Activated T-helper 17 cell treated with anti-CD3 and anti-CD28 coated beads, Interleukin-2, amount 50 U/mL, for 72 hours (primary cell): ENCODE data around the gene CDIPT. TPM values are rescaled to one million over a fixed set of nuclear protein-coding genes. Genes with fewer than 3 reads are reported as not detected.

Source experiments
- ATAC-seq: fragments of 150-1000 bp; cut with Tn5 transposase; replicated peaks from 2 replicates; pipeline ENCODE4 v1.10.0; 2021; ENCODE audit warnings: mild to moderate bottlenecking, moderate library complexity
- H3K27ac Mint-ChIP-seq: one replicate; pipeline ENCODE4 v1.8.0; 2022; ENCODE audit warnings: mixed read lengths
- H3K27me3 Mint-ChIP-seq: one replicate; pipeline ENCODE4 v1.8.0; 2022; ENCODE audit warnings: mixed read lengths
- H3K36me3 Mint-ChIP-seq: one replicate; pipeline ENCODE4 v1.8.0; 2022; ENCODE audit warnings: low read depth, mild to moderate bottlenecking, mixed read lengths
- H3K4me1 Mint-ChIP-seq: one replicate; pipeline ENCODE4 v1.8.0; 2022; ENCODE audit warnings: mixed read lengths
- H3K4me3 Mint-ChIP-seq: one replicate; pipeline ENCODE4 v1.8.0; 2022; ENCODE audit warnings: mild to moderate bottlenecking, mixed read lengths
- H3K9me3 Mint-ChIP-seq: one replicate; pipeline ENCODE4 v1.8.0; 2022; ENCODE audit warnings: mixed read lengths
- total RNA-seq, 2 donors: library from RNA; stranded (reverse); gene quantifications; one replicate each; pipeline ENCODE4 v1.2.3, GENCODE V29; 2022

The CDIPT gene
- total RNA-seq, 2 donors from 2014 or later, result 36.1 to 45.9 TPM

DNA sequence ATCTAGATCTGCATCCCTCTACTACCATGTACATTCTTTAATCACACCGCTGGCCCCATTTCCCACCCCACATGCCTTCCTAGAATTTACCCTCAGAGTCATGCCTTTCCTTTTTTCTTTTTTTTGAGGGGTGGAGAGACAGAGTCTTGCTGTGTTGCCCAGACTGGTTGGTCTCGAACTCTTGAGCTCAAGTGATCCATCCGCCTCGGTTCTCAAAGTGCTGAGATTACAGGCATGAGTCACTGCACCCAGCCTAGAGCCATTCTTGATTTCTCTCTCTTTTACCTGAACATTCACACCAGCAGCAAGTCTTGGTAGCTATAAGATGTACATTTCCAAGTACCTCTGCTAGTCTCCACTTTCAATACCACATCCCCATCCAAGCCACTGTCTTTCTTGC lies 44.9 kb downstream of the CDIPT start:
- ATAC-seq, result no peak
- peaks cover 77% of the 10 kb centered on the region for H3K36me3 Mint-ChIP-seq
- peaks cover 36% of the 10 kb centered on the region for H3K4me1 Mint-ChIP-seq
- peak overlapping the region; percentile 96 for H3K27ac Mint-ChIP-seq
- no peaks in the 10 kb centered on the region for H3K27me3 Mint-ChIP-seq
- no peaks in the 10 kb centered on the region for H3K9me3 Mint-ChIP-seq
- H3K4me3 Mint-ChIP-seq, result peak overlapping the region; percentile 99

DNA sequence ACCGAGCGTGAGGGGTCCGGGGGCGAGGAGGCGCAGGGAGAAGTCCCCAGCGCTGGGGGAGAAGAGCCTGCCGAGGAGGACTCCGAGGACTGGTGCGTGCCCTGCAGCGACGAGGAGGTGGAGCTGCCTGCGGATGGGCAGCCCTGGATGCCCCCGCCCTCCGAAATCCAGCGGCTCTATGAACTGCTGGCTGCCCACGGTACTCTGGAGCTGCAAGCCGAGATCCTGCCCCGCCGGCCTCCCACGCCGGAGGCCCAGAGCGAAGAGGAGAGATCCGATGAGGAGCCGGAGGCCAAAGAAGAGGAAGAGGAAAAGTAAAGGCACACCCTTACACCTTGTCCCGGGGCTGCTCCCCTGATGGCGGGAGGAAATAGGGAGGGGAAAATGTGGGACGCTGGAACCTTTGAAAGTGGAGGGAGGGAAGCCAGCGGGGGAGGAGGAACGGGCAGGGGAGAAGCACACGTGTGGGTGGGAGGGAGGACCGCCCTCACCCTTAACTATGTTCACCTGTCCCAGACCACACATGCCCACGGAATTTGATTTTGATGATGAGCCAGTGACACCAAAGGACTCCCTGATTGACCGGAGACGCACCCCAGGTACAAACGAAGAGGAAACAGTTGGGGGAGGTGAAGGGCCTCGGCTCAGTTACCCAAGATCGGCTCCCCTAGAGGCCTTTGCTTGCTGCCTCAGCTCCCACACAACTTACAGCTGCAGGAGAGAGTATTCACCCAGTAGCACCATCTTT lies 46.2 kb downstream of the CDIPT start:
- Mint-ChIP-seq H3K9me3 (no peaks in the 10 kb centered on the region), H3K27me3 (no peaks in the 10 kb centered on the region), H3K4me3 (peak overlapping the region; percentile 99), H3K4me1 (peaks cover 36% of the 10 kb centered on the region), H3K27ac (peak overlapping the region; percentile 95), H3K36me3 (peaks cover 65% of the 10 kb centered on the region)
- peak; percentile 44 for ATAC-seq

DNA sequence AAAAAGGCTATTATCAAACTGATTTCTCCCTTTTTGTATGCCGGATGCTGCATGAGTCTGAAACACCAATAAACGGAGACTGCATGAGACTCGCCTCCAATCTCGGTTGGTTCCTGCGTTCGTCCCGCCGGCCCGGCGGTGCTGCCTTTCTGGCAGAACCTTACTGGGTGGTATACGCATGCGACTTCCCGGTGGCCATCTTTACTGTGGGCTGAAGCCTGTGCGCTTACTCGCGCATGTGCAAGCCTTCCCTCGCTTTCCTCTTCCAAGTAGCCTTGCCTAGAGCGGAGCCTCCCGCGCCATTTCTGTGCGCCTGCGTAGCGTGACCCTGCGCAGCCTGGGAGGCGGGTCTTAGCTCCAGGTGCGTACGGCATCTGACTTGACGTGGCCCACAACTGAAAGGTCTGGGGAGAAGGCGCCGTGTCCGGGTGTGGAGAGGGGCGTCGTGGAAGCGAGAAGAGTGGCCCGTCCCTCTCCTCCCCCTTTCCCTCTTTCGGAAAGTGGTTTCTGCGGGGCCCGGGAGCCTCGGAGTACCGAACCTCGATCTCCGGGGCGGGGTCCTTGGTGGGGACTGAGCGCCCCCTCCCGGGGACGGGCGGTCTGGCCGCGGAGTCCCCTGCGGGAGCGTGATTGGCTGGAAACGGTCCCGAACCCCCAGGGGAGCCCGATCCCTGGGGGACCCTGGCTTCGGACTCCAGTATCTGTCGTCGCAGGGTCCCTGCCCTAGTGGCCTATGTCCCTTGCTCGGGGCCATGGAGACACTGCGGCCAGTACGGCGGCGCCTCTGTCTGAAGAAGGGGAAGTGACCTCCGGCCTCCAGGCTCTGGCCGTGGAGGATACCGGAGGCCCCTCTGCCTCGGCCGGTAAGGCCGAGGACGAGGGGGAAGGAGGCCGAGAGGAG lies 47.0 kb downstream of the CDIPT start, which contains the start of gene PAGR1:
PAGR1 (plus strand) TSS at position 360 of the 901 bp plus-strand sequence; CDS start at position 734, 374 bp downstream.
- ATAC-seq, result peak; percentile 76
- H3K27me3 Mint-ChIP-seq, result no peaks in the 10 kb centered on the region
- peak within 1 kb of the TSS; percentile 95 for H3K27ac Mint-ChIP-seq
- H3K36me3 Mint-ChIP-seq, result peaks cover 59% of the 10 kb centered on the region
- peaks cover 38% of the 10 kb centered on the region for H3K4me1 Mint-ChIP-seq
- peak within 1 kb of the TSS; percentile 99 for H3K4me3 Mint-ChIP-seq
- H3K9me3 Mint-ChIP-seq, result no peaks in the 10 kb centered on the region

DNA sequence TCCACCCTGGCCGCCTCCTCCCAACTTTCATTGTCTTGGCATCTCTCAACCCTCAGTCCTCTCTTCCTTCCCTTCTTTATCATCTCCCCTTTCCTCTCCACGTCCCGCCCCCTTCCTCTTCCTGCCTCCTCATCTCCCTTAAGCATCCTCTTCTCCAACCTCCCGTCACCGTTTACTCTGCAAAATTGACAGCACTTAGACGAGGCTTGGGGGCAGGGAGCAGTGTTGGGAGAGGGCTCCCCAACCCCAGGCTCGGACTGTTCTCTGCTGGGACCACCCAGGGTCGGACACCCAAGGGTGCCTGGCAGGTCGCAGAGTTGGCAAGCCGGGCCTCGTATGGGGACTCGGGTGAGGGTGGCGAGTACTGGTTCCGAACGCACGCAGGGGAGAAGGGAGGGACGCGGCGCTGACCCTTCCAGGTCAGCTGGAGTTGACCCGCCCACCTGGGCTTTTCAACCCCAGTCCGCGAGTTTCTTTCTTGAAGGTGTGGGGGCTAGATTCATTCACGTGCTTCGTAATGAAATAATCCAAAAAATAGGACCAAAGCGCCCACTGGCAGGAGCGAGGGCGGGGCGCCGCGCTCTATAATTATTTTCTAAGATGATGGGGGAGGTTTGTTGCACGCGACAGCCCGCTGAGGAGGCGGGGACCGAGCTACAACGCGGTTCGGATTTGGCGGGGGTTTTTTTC lies 47.8 kb downstream of the CDIPT start:
- no peak for ATAC-seq
- H3K9me3 Mint-ChIP-seq, result no peaks in the 10 kb centered on the region
- peak overlapping the region; percentile 95 for H3K27ac Mint-ChIP-seq
- peaks cover 59% of the 10 kb centered on the region for H3K36me3 Mint-ChIP-seq
- no peaks in the 10 kb centered on the region for H3K27me3 Mint-ChIP-seq
- peaks cover 45% of the 10 kb centered on the region for H3K4me1 Mint-ChIP-seq
- H3K4me3 Mint-ChIP-seq, result peak overlapping the region; percentile 99

DNA sequence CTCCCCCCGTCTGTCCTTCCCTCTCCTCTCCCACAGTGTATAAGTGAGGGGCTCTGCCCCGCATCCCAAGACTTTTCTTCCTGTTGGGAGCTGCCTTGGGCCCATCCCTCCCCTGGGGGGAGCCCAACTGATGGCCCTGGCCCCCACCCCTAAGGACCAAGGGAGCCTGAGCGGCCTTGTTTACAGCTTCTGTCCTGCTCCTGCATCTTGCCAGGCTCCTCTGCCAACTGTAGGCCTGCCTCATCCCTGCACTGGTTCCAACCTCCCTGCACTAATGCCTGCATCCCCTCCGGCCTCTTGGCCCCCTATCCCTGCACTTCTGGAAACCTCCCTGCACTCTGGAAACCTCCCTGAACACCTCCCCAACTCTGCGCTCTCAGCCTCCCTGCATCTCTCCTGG lies 48.4 kb downstream of the CDIPT start:
- no peaks in the 10 kb centered on the region for H3K9me3 Mint-ChIP-seq
- no peak for ATAC-seq
- no peaks in the 10 kb centered on the region for H3K27me3 Mint-ChIP-seq
- no peak overlapping the region for H3K27ac Mint-ChIP-seq
- H3K4me1 Mint-ChIP-seq, result peaks cover 43% of the 10 kb centered on the region
- H3K36me3 Mint-ChIP-seq, result peaks cover 59% of the 10 kb centered on the region
- H3K4me3 Mint-ChIP-seq, result peak overlapping the region; percentile 99

DNA sequence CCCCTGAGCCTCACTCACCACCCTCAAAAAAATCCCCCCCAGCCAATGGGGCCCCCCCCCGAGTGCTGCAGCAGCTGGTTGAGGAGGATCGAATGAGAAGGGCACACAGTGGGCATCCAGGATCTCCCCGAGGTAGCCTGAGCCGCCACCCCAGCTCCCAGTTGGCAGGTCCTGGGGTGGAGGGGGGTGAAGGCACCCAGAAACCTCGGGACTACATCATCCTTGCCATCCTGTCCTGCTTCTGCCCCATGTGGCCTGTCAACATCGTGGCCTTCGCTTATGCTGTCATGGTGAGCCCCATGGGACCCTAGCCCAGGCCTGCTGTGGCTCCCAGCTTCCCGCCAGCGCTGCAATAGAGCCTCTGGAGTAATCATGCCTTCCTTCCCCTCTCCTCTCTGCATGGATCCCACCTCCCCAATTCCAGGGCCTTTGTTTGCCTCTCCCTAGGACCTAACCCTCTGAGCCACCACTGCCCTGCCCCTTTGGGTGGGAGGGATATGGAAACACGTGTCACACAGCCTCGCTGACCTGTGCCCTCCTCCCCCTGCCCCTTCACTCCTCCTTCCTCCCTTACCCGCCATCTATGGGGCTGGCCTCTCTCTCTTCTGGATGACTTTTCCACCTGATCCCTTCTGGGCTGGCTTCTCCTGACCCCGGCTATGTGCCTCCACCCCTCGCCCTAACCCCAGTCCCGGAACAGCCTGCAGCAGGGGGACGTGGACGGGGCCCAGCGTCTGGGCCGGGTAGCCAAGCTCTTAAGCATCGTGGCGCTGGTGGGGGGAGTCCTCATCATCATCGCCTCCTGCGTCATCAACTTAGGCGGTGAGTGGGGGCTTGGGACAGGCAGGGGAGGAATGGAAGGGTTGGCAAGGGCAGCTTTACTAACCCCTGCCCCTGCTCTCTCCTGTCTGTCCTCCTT lies 49.1 kb downstream of the CDIPT start:
- H3K9me3 Mint-ChIP-seq, result no peaks in the 10 kb centered on the region
- no peak overlapping the region for H3K27ac Mint-ChIP-seq
- no peak for ATAC-seq
- H3K4me3 Mint-ChIP-seq, result peak overlapping the region; percentile 99
- peaks cover 36% of the 10 kb centered on the region for H3K4me1 Mint-ChIP-seq
- peaks cover 59% of the 10 kb centered on the region for H3K36me3 Mint-ChIP-seq
- no peaks in the 10 kb centered on the region for H3K27me3 Mint-ChIP-seq

DNA sequence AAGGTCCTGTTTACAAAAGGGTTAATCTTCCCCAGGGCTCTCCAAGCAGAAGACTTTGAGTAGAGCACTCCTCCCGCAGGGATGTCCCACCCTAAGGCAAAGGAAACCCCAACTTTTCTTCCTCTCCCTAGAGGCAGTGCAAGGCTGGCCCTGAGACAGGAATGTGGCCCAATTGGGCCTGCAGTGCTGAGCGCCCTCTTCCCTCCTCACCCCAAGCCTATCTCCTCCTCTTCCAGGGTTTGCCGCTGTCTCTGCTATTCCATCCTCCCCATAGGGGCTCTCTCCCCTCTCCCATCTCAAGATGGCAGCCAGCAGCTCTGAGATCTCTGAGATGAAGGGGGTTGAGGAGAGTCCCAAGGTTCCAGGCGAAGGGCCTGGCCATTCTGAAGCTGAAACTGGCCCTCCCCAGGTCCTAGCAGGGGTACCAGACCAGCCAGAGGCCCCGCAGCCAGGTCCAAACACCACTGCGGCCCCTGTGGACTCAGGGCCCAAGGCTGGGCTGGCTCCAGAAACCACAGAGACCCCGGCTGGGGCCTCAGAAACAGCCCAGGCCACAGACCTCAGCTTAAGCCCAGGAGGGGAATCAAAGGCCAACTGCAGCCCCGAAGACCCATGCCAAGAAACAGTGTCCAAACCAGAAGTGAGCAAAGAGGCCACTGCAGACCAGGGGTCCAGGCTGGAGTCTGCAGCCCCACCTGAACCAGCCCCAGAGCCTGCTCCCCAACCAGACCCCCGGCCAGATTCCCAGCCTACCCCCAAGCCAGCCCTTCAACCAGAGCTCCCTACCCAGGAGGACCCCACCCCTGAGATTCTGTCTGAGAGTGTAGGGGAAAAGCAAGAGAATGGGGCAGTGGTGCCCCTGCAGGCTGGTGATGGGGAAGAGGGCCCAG lies 50.0 kb downstream of the CDIPT start:
- peak overlapping the region; percentile 97 for H3K4me3 Mint-ChIP-seq
- H3K9me3 Mint-ChIP-seq, result no peaks in the 10 kb centered on the region
- peaks cover 32% of the 10 kb centered on the region for H3K4me1 Mint-ChIP-seq
- H3K27ac Mint-ChIP-seq, result no peak overlapping the region
- no peaks in the 10 kb centered on the region for H3K27me3 Mint-ChIP-seq
- ATAC-seq, result no peak
- peaks cover 59% of the 10 kb centered on the region for H3K36me3 Mint-ChIP-seq

DNA sequence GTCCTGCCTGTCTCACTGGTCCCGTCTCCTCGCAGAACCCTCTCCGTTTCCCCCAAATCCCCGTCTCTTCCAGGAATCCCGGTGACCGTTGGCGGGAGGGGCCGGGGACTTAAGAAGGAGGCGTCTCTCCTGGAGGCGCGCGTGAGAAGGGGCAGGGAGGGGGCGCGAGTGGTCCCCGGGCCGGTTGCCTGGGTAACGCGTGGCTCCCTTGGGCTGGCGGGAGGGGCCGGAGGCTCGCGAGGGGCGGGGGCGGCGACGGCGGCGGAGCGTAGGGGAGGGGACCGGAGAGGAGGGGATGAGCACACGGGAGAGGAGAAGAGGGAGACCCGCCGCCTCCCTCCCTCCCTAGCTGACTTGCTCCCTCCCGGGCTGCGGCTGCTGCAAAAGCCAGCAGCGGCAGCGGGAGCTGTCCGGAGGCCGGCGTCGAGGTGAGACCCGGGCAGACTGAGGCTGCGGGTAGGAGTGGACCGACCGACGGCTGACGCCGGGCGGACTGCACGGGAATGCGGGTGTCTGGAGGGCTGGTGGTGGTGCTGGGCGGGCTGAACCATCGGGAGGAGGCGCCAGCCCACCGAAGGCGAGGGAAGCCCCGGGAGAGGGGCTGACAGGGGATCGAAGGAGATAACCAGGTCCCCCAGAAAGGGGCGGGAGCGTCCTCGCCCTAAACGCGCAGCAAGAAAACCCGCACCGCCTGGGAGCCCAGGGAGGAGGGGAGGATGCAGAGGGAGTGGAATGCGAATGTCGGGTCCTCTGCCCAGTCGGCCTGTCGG lies 50.9 kb downstream of the CDIPT start, which contains the start of gene PRRT2:
PRRT2 (plus strand) TSS at position 298 of the 770 bp plus-strand sequence. CDS start 862 bp downstream, outside the sequence.
- Mint-ChIP-seq H3K36me3 (peaks cover 59% of the 10 kb centered on the region), H3K27me3 (no peaks in the 10 kb centered on the region), H3K27ac (peak within 1 kb of the TSS; percentile 86), H3K4me1 (peaks cover 30% of the 10 kb centered on the region), H3K9me3 (no peaks in the 10 kb centered on the region), H3K4me3 (peak within 1 kb of the TSS; percentile 97)
- no peak for ATAC-seq

DNA sequence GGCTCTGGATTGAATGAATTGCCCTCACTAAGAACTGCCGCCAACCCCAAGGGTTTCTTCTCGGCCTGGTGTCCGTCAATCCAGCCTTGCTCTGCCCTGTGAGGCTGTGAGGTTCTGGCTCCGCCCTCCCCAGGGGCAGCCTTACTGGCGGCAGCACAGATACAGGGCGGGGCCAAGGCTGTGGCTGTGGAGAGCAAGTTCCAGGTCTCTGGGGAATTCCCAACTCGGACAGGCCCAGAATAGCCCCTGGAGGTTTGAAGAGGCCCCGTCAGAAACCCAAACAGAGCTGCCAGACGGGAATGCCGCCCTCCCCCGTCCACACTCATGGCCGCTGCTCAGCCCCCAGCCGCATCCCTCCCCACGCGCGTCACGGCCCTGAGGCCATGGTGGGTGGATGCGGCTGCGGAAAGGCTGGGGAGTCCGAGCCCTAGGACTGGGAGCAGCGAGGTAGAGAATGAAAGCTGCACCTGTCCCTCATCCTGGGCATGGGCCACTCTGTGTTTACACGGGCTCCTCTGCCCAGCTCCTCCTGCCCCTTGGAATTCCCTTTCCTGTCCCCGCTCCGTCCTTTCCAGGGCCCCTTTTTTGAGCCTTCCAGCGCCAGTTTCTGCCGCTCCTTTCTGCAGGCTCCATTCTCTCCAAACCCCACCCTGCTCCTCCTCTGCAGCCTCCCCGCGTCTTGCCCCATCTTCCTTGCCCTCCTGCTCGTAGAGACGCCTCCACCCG lies 51.7 kb downstream of the CDIPT start:
- H3K4me3 Mint-ChIP-seq, result peak overlapping the region; percentile 97
- peaks cover 30% of the 10 kb centered on the region for H3K4me1 Mint-ChIP-seq
- H3K36me3 Mint-ChIP-seq, result peaks cover 52% of the 10 kb centered on the region
- H3K9me3 Mint-ChIP-seq, result no peaks in the 10 kb centered on the region
- H3K27ac Mint-ChIP-seq, result peak overlapping the region; percentile 86
- no peaks in the 10 kb centered on the region for H3K27me3 Mint-ChIP-seq
- ATAC-seq, result peak; percentile 65

DNA sequence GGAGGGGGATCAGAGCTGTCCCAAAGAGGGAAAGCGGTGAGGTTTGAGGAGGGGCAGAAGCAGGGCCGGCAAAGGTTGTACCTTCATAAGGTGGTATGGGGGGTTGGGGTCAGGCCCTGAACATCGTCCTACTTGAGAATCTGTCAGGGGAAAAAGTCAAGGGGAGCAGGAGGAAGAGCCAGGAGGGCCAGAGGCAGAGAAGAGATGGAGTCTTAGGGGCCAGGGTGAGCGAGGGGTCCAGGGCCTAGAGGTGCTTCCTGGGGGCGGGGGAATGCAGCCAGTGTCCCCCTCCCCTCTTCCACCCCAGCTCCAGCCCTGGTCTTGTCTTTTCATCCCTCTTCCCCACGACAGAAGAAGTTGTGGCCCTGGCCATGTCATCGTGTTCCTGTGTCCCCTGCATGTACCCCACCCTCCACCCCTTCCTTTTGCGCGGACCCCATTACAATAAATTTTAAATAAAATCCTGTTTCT lies 52.3 kb downstream of the CDIPT start:
- no peaks in the 10 kb centered on the region for H3K9me3 Mint-ChIP-seq
- peak overlapping the region; percentile 86 for H3K27ac Mint-ChIP-seq
- no peaks in the 10 kb centered on the region for H3K27me3 Mint-ChIP-seq
- peaks cover 46% of the 10 kb centered on the region for H3K36me3 Mint-ChIP-seq
- peaks cover 30% of the 10 kb centered on the region for H3K4me1 Mint-ChIP-seq
- ATAC-seq, result no peak
- H3K4me3 Mint-ChIP-seq, result peak overlapping the region; percentile 97

DNA sequence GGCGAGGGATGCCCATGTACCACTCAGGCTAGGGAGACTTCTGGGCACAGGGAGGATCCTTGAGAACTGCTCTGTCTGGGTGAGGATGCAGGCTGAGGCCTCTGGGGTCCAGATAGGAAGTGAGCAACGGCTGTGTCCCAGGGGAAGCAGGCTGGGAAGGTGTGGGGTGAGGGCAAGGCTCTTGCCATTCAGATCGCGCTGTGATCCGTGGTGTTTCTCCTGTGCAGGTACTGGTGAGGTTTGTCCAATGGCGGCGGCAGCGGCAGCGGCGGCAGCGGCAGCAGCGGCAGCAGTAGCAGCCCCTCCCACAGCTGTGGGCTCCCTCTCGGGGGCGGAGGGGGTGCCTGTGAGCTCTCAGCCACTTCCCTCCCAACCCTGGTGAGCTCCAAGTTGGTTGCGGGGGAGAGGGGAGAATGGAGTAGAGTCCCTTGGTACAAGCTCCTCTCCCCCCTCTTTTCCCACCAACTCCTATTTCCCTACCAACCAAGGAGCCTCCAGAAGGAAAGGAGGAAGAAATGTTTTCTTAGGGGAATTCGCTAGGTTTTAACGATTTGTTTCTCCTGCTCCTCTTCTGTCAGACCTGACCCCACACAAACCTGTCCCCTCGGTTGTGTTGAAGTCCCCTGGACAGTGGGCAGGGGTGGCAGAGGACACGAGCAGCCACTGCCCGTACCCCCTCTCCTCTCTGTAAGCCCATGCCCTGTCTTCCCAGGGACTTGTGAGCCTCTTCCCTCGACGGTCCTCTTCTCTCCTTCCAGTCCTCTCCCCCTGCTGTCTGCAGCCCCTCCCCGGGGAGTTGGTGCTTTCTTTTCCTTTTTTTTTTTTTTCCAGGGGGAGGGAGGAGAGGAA lies 53.0 kb downstream of the CDIPT start:
- H3K4me3 Mint-ChIP-seq, result peak overlapping the region; percentile 97
- no peaks in the 10 kb centered on the region for H3K9me3 Mint-ChIP-seq
- H3K36me3 Mint-ChIP-seq, result peaks cover 49% of the 10 kb centered on the region
- no peak for ATAC-seq
- H3K27me3 Mint-ChIP-seq, result no peaks in the 10 kb centered on the region
- H3K4me1 Mint-ChIP-seq, result peaks cover 30% of the 10 kb centered on the region
- peak overlapping the region; percentile 86 for H3K27ac Mint-ChIP-seq
